ENCODE results near the gene IQCH.
"Not testable (repeated sequence)": the region's sequence is repeated elsewhere in the genome, so short reads cannot be mapped to it uniquely, and the experiment has no call there.

Gene IQCH

GRCh38 chr15:67349634-67350033 is 95.0 kb downstream of the IQCH start:
- CTCF ChIA-PET = no interaction called here

GRCh38 chr15:67350042-67350441 is 95.5 kb downstream of the IQCH start:
- no peak for DNase-seq (ENCODE audit: extremely low spot score)
- no peak for TF ChIP-seq TARDBP (IDR thresholded peaks at IDR 0.05)
- TF ChIP-seq HDGF (IDR thresholded peaks at IDR 0.05; ENCODE audit: borderline replicate concordance) = no peak
- no peak for TF ChIP-seq NFRKB (IDR thresholded peaks at IDR 0.05)
- no peak for TF ChIP-seq L3MBTL2 (conservative IDR thresholded peaks at IDR 0.05)
- no peak for TF ChIP-seq SP1 (IDR thresholded peaks at IDR 0.05)
- TF ChIP-seq FOXM1 (IDR thresholded peaks at IDR 0.05; ENCODE audit: borderline replicate concordance) = no peak
- no peak for TF ChIP-seq SUZ12 (IDR thresholded peaks at IDR 0.05)
- no peak for TF ChIP-seq LEF1 (IDR thresholded peaks at IDR 0.05; ENCODE audit: borderline replicate concordance)
- no peak for TF ChIP-seq BHLHE40 (IDR thresholded peaks at IDR 0.05; ENCODE audit: borderline replicate concordance)
- TF ChIP-seq FOXA1 (IDR thresholded peaks at IDR 0.05) = no peak
- POLR2A ChIA-PET = no interaction called here
- CTCF ChIA-PET = no interaction called here

More at GRCh38 chr15:67349634-67350033, 95.0 kb downstream of the IQCH start:
- TF ChIP-seq ARNT (IDR thresholded peaks at IDR 0.05) (no peak), PKNOX1 (IDR thresholded peaks at IDR 0.05) (no peak), TARDBP (IDR thresholded peaks at IDR 0.05) (no peak), HDGF (IDR thresholded peaks at IDR 0.05; ENCODE audit: borderline replicate concordance) (no peak), L3MBTL2 (conservative IDR thresholded peaks at IDR 0.05) (no peak), LEF1 (IDR thresholded peaks at IDR 0.05; ENCODE audit: borderline replicate concordance) (no peak), FOXM1 (IDR thresholded peaks at IDR 0.05; ENCODE audit: borderline replicate concordance) (no peak), SP1 (IDR thresholded peaks at IDR 0.05) (no peak)
- POLR2A ChIA-PET = no interaction called here
- DNase-seq (ENCODE audit: extremely low spot score) = no peak

- no peak for DNase-seq (ENCODE audit: extremely low spot score)
- ChIA-PET CTCF (no interaction called here), POLR2A (no interaction called here)
- TF ChIP-seq FOXA1 (IDR thresholded peaks at IDR 0.05) = no peak
- TF ChIP-seq L3MBTL2 (conservative IDR thresholded peaks at IDR 0.05) = no peak
- no peak for TF ChIP-seq NFRKB (IDR thresholded peaks at IDR 0.05)
- no peak for TF ChIP-seq FOXM1 (IDR thresholded peaks at IDR 0.05; ENCODE audit: borderline replicate concordance)
- TF ChIP-seq ZNF384 (IDR thresholded peaks at IDR 0.05) = no peak
- no peak for TF ChIP-seq FOXK2 (IDR thresholded peaks at IDR 0.05)
- no peak for TF ChIP-seq TARDBP (IDR thresholded peaks at IDR 0.05)
- no peak for TF ChIP-seq SP1 (IDR thresholded peaks at IDR 0.05)
- TF ChIP-seq BHLHE40 (IDR thresholded peaks at IDR 0.05; ENCODE audit: borderline replicate concordance) = no peak
Observed at GRCh38 chr15:67358391-67358790, 103.8 kb downstream of the IQCH start.

DNA sequence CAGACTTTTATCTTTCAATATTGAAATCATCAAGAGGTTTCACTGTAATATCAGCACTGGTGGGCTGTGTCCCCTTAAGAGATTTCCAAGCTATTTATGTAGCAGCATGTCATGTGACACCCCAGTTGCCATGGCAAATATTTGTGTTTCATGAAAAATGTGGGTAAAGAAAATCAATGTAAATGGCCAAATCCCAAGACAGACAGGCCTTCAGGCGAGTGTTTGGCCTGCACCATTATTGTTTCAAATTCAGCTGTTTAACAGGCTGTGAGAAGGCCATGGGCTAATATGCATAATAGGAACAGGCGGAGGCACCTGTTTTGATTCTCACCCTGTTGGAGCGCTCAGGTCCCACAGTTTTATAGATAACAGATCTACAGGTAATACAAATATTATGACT is 104.2 kb downstream of the IQCH start:
- TF ChIP-seq FOXK2 (IDR thresholded peaks at IDR 0.05) (no peak), FOXM1 (IDR thresholded peaks at IDR 0.05; ENCODE audit: borderline replicate concordance) (no peak), ELF4 (IDR thresholded peaks at IDR 0.05) (no peak), NFRKB (IDR thresholded peaks at IDR 0.05) (no peak), LEF1 (IDR thresholded peaks at IDR 0.05; ENCODE audit: borderline replicate concordance) (no peak), L3MBTL2 (conservative IDR thresholded peaks at IDR 0.05) (no peak), CTBP1 (IDR thresholded peaks at IDR 0.05; ENCODE audit: borderline replicate concordance) (no peak), TARDBP (IDR thresholded peaks at IDR 0.05) (no peak), PKNOX1 (IDR thresholded peaks at IDR 0.05) (no peak), ZNF384 (IDR thresholded peaks at IDR 0.05) (no peak), FOXA1 (IDR thresholded peaks at IDR 0.05) (no peak), HDGF (IDR thresholded peaks at IDR 0.05; ENCODE audit: borderline replicate concordance) (no peak), SP1 (IDR thresholded peaks at IDR 0.05) (no peak), SUZ12 (IDR thresholded peaks at IDR 0.05) (no peak)
- DNase-seq (ENCODE audit: extremely low spot score) = no peak
- POLR2A ChIA-PET = no interaction called here
- CTCF ChIA-PET = no interaction called here

DNA sequence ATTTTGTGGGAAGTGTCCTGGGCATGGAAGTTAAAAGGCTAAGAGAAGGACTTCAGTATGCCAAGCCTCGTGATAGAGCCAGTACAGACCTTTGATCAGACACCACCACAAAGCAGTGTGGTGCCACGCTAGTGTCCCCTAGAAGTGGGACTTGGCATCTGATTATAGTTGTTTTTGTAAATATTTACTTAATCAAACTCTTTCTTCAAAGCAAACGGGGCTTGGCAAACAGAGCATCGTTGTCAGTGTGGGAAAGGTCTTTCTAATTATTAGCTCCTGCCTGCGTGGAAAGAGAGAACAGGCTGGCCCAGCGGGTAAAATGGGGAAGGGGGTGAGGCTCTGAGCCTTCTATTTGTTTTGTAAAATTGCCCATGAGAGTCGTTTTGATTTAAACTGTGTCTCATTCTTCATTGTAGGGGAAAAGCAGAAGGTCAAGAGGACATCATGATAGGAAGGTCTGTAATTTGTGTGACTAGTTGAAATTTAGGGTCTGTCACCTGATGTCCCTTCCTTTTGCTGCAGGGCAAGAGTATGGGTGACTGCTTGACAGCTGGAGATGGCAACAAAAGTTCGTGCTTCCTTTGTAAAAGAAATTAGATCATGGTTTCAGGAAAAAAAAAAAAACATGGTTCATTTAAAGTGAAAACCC is 105.0 kb downstream of the IQCH start:
- no peak for DNase-seq (ENCODE audit: extremely low spot score)
- POLR2A ChIA-PET = no interaction called here
- CTCF ChIA-PET = no interaction called here
- TF ChIP-seq SP1 (IDR thresholded peaks at IDR 0.05) (no peak), FOXM1 (IDR thresholded peaks at IDR 0.05; ENCODE audit: borderline replicate concordance) (no peak), HDGF (IDR thresholded peaks at IDR 0.05; ENCODE audit: borderline replicate concordance) (no peak), L3MBTL2 (conservative IDR thresholded peaks at IDR 0.05) (no peak), LEF1 (IDR thresholded peaks at IDR 0.05; ENCODE audit: borderline replicate concordance) (no peak), ELF4 (IDR thresholded peaks at IDR 0.05) (no peak), TARDBP (IDR thresholded peaks at IDR 0.05) (no peak), FOXK2 (IDR thresholded peaks at IDR 0.05) (no peak)

DNA sequence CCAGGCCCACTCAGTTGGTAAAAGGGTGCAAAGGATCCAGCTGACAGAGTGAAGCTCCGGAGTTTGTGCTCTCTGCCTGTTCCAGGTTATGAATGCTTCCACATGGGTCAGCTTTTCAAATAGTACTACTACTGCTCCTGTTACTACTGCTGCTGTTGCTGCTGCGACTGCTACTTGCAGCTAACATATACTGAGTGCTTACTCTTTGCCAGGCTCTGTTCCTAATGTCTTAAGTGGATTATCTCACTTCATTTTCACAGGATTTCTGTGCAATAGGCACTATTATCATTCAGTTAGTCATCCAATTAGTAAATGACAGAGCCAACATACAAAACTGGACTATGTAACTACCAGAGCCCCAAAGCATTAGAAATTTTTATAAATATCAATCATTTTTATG is 106.5 kb downstream of the IQCH start:
- ChIA-PET CTCF (no interaction called here), POLR2A (no interaction called here)
- DNase-seq (ENCODE audit: extremely low spot score) = no peak

DNA sequence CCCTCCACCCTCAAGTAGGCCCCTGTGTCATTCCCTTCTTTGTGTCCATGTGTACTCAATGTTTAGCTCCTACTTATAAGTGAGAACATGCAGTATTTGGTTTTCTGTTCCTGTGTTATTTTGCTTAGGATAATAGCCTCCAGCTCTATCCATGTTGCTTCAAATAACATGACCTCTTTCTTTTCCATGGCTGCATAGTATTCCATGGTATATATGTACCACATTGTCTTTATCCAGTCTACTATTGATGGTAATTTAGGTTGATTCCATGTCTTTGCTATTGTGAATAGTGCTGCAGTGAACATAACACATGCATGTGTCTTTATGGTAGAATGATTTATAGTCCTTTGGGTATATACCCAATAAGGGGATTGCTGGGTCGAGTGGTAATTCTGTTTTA is 109.1 kb downstream of the IQCH start:
- CTCF ChIA-PET = interaction anchor here (0.6 kb wide), 1 partner anchor 362 kb away, joined by 4 read pairs; no protein-coding TSS in a partner anchor
- DNase-seq (ENCODE audit: extremely low spot score); POLR2A ChIA-PET: not testable (repeated sequence)

More for the DNA sequence above, 106.5 kb downstream of the IQCH start:
- TF ChIP-seq SUZ12 (IDR thresholded peaks at IDR 0.05) (no peak), HDGF (IDR thresholded peaks at IDR 0.05; ENCODE audit: borderline replicate concordance) (no peak), ELF4 (IDR thresholded peaks at IDR 0.05) (no peak)
